H9 (cell line): ENCODE measurements around the gene TMC1. TPM values are rescaled to one million over a fixed set of nuclear protein-coding genes. Genes with fewer than 3 reads are reported as not detected.

Experiments used
- DNase-seq: peaks from one replicate; pipeline ENCODE4 v3.0.0-alpha.2; 2017
- H2AFZ ChIP-seq: one replicate; pipeline ENCODE4 v1.6.1; 2013; ENCODE audit warnings: mild to moderate bottlenecking, low read length, control low read depth, moderate library complexity
- H2AK5ac ChIP-seq: 2 replicates; pipeline ENCODE4 v1.6.1; 2013; ENCODE audit warnings: low read length, control low read depth, mixed read lengths; ENCODE audit not compliant: insufficient read length
- H2BK120ac ChIP-seq: one replicate; pipeline ENCODE4 v1.6.1; 2013; ENCODE audit warnings: low read depth, mild to moderate bottlenecking, low read length, control low read depth, inconsistent platforms; ENCODE audit not compliant: poor library complexity, severe bottlenecking
- H2BK12ac ChIP-seq: 2 replicates; pipeline ENCODE4 v1.6.1; 2013; ENCODE audit warnings: low read length, control low read depth, mixed read lengths, low read depth; ENCODE audit not compliant: insufficient read length
- H2BK15ac ChIP-seq: 2 replicates; pipeline ENCODE4 v1.6.1; 2013; ENCODE audit warnings: low read depth, low read length, control low read depth
- H2BK20ac ChIP-seq: one replicate; pipeline ENCODE4 v1.6.1; 2013; ENCODE audit warnings: low read depth, mild to moderate bottlenecking, low read length, control low read depth, inconsistent platforms; ENCODE audit not compliant: poor library complexity, severe bottlenecking
- H2BK5ac ChIP-seq: 2 replicates; pipeline ENCODE4 v1.6.1; 2013; ENCODE audit warnings: low read length, control low read depth, mixed read lengths; ENCODE audit not compliant: insufficient read length
- H3K14ac ChIP-seq: 2 replicates; pipeline ENCODE4 v1.6.1; 2013; ENCODE audit warnings: low read length, control low read depth; ENCODE audit not compliant: insufficient read depth
- H3K18ac ChIP-seq: 2 replicates; pipeline ENCODE4 v1.6.1; 2013; ENCODE audit warnings: low read depth, mild to moderate bottlenecking, mixed read lengths, low read length, control low read depth; ENCODE audit not compliant: insufficient read length
- H3K23ac ChIP-seq: 2 replicates; pipeline ENCODE4 v1.6.1; 2013; ENCODE audit warnings: low read length, control low read depth, mixed read lengths, low read depth; ENCODE audit not compliant: insufficient read length
- H3K23me2 ChIP-seq: 2 replicates; pipeline ENCODE4 v1.6.1; 2013; ENCODE audit warnings: low read depth, mild to moderate bottlenecking, mixed read lengths, low read length, control low read depth; ENCODE audit not compliant: insufficient read length, poor library complexity, severe bottlenecking
- H3K27ac ChIP-seq: 2 replicates; pipeline ENCODE4 v1.5.1; 2013; ENCODE audit warnings: low read length, control low read depth, mixed read lengths, low read depth; ENCODE audit not compliant: insufficient read length
- H3K27me3 ChIP-seq: 2 replicates; pipeline ENCODE4 v1.6.1; 2013; ENCODE audit warnings: low read length, control low read depth, inconsistent platforms; ENCODE audit not compliant: insufficient read depth
- H3K4ac ChIP-seq: 2 replicates; pipeline ENCODE4 v1.6.1; 2013; ENCODE audit warnings: low read depth, mild to moderate bottlenecking, control low read depth, inconsistent platforms, low read length, moderate library complexity
- H3K4me1 ChIP-seq: 2 replicates; pipeline ENCODE4 v1.6.1; 2013; ENCODE audit warnings: low read length, control low read depth, inconsistent platforms; ENCODE audit not compliant: insufficient read depth
- H3K4me2 ChIP-seq: 2 replicates; pipeline ENCODE4 v1.6.1; 2013; ENCODE audit warnings: low read length, control low read depth, mixed read lengths; ENCODE audit not compliant: insufficient read length, insufficient read depth
- H3K56ac ChIP-seq: 2 replicates; pipeline ENCODE4 v1.6.1; 2013; ENCODE audit warnings: low read depth, mild to moderate bottlenecking, mixed read lengths, low read length, control low read depth; ENCODE audit not compliant: insufficient read length
- H3K79me1 ChIP-seq: 2 replicates; pipeline ENCODE4 v1.6.1; 2013; ENCODE audit warnings: low read depth, mild to moderate bottlenecking, moderate library complexity, low read length, control low read depth, inconsistent platforms; ENCODE audit not compliant: insufficient read depth, poor library complexity, severe bottlenecking
- H3K79me2 ChIP-seq: 2 replicates; pipeline ENCODE4 v1.6.1; 2013; ENCODE audit warnings: low read length, control low read depth, inconsistent platforms; ENCODE audit not compliant: insufficient read depth
- H3K9ac ChIP-seq: 2 replicates; pipeline ENCODE4 v1.6.1; 2013; ENCODE audit warnings: low read length, control low read depth, mixed read lengths; ENCODE audit not compliant: insufficient read length; ENCODE audit errors: extremely low read depth
- H3K9me3 ChIP-seq: one replicate; pipeline ENCODE4 v1.6.1; 2013; ENCODE audit warnings: low read depth, low read length, inconsistent platforms; ENCODE audit not compliant: control insufficient read depth
- H3T11ph ChIP-seq: one replicate; pipeline ENCODE4 v1.6.1; 2013; ENCODE audit warnings: mild to moderate bottlenecking, low read length, control low read depth, inconsistent platforms
- H4K20me1 ChIP-seq: one replicate; pipeline ENCODE4 v1.6.1; 2013; ENCODE audit not compliant: control insufficient read depth, insufficient read length, insufficient read depth
- H4K5ac ChIP-seq: 2 replicates; pipeline ENCODE4 v1.6.1; 2013; ENCODE audit warnings: low read depth, mild to moderate bottlenecking, mixed read lengths, low read length, control low read depth; ENCODE audit not compliant: insufficient read length
- H4K8ac ChIP-seq: replicated peaks from 2 replicates; pipeline ENCODE4 v1.6.1; 2013; ENCODE audit warnings: low read length, control low read depth, mixed read lengths, low read depth; ENCODE audit not compliant: insufficient read length
- H4K91ac ChIP-seq: 2 replicates; pipeline ENCODE4 v1.6.1; 2013; ENCODE audit warnings: low read depth, mild to moderate bottlenecking, moderate library complexity, mixed read lengths, low read length, control low read depth; ENCODE audit not compliant: insufficient read length
- H3K27ac Mint-ChIP-seq, 3 experiments: 2 replicates in 2 of 3; 3 replicates in 1 of 3; pipeline ENCODE4 v1.8.0; 2020 to 2021; ENCODE audit warnings: mixed read lengths in 3 of 3, mild to moderate bottlenecking in 1 of 3, moderate library complexity in 1 of 3
- H3K27me3 Mint-ChIP-seq: 2 replicates; pipeline ENCODE4 v1.8.0; 2021; ENCODE audit warnings: low read depth, mild to moderate bottlenecking, moderate library complexity, mixed read lengths
- H3K36me3 Mint-ChIP-seq, 3 experiments: 2 replicates in 2 of 3; 3 replicates in 1 of 3; pipeline ENCODE4 v1.8.0; 2020 to 2021; ENCODE audit warnings: low read depth in 3 of 3, mixed read lengths in 3 of 3; ENCODE audit not compliant: insufficient read depth in 1 of 3
- H3K4me1 Mint-ChIP-seq, 2 experiments: 2 replicates each; pipeline ENCODE4 v1.8.0; 2020; ENCODE audit warnings: mixed read lengths in 2 of 2
- H3K4me3 Mint-ChIP-seq, 2 experiments: 2 replicates in 1 of 2; 3 replicates in 1 of 2; pipeline ENCODE4 v1.8.0; 2020 to 2021; ENCODE audit warnings: mild to moderate bottlenecking in 2 of 2, mixed read lengths in 2 of 2, moderate library complexity in 1 of 2
- H3K9me3 Mint-ChIP-seq, 2 experiments: 2 replicates in 1 of 2; 3 replicates in 1 of 2; pipeline ENCODE4 v1.8.0; 2020; ENCODE audit warnings: mild to moderate bottlenecking in 2 of 2, mixed read lengths in 2 of 2, moderate library complexity in 1 of 2
- CTCF ChIP-seq: fragments of 200-600 bp; sonication (generic); conservative IDR thresholded peaks from 3 replicates; pipeline ENCODE4 v1.8.0; 2021; ENCODE audit warnings: antibody characterized with exemption, mild to moderate bottlenecking
- WGBS: extraction: QIAGEN DNeasy Blood & Tissue Kit; methylation state at CpG from one replicate; pipeline ENCODE4 v1.1.7; 2013; ENCODE audit warnings: missing lambda C conversion rate, low lambda C conversion rate, mixed read lengths; ENCODE audit not compliant: insufficient read length; ENCODE audit errors: extremely low coverage; 5-methylcytosine and 5-hydroxymethylcytosine counted together
- total RNA-seq: library from RNA; stranded (reverse); gene quantifications from 2 replicates; pipeline ENCODE4 v1.2.1, GENCODE V29; 2021

TMC1 gene
- total RNA-seq, 1 experiment from 2014 or later, result 2.4 TPM

DNA sequence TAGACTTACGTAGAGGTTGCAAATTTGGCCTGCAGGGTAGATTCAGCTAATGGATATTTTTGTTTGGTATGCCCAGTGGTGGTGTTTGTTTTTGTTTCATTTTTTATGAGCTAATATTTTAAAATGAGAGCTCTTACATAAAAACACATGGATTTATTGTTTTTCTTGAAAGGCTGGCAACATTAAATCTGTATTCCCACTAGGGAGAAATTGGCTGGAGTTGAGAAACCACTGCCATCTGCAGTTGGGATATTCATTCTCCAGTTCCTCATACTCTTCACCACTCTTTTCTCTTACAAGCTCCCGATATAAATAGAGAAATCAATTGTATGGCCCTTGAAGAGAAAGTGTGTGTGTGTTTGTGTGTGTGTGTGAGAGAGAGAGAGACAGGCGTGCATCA lies 288.2 kb downstream of the TMC1 start:
- H4K5ac ChIP-seq, result no peak overlapping the region
- no peaks in the 10 kb centered on the region for H3K79me1 ChIP-seq
- H3K4me1 ChIP-seq, result no peaks in the 10 kb centered on the region
- no peaks in the 10 kb centered on the region for H3K27me3 ChIP-seq
- no peak overlapping the region for H3K18ac ChIP-seq
- no peak overlapping the region for H3K23ac ChIP-seq
- WGBS, result no CpG with 5 or more reads among the region's 3 CpGs
- H2BK20ac ChIP-seq, result no peak overlapping the region
- H3K27me3 Mint-ChIP-seq, result no peaks in the 10 kb centered on the region
- no peak overlapping the region for H4K8ac ChIP-seq
- H3T11ph ChIP-seq, result no peak overlapping the region
- H3K27ac Mint-ChIP-seq, result no peak overlapping the region; a peak in 1 of 7 replicates
- H3K9me3 Mint-ChIP-seq, result peaks cover 6 to 7% of the 10 kb centered on the region in 2 experiments; a peak in 4 of 5 replicates
- H3K27ac ChIP-seq, result no peak overlapping the region
- H4K20me1 ChIP-seq, result no peaks in the 10 kb centered on the region
- no peak overlapping the region for H4K91ac ChIP-seq
- no peaks in the 10 kb centered on the region for H3K4me1 Mint-ChIP-seq
- H3K9me3 ChIP-seq, result no peaks in the 10 kb centered on the region
- no peak overlapping the region for H2BK5ac ChIP-seq
- TF ChIP-seq CTCF, result no peak
- H3K14ac ChIP-seq, result no peak overlapping the region
- H2BK12ac ChIP-seq, result no peak overlapping the region
- no peak overlapping the region for H3K9ac ChIP-seq
- no peak overlapping the region for H2BK120ac ChIP-seq
- H3K36me3 Mint-ChIP-seq, result peaks cover 5 to 7% (median 6%) of the 10 kb centered on the region in 3 experiments; a peak in 6 of 7 replicates
- H3K4ac ChIP-seq, result no peak overlapping the region
- no peak overlapping the region; a peak in 1 of 5 replicates for H3K4me3 Mint-ChIP-seq
- H2BK15ac ChIP-seq, result no peak overlapping the region
- no peak for DNase-seq
- no peaks in the 10 kb centered on the region for H3K79me2 ChIP-seq
- H3K56ac ChIP-seq, result no peak overlapping the region
- H3K4me2 ChIP-seq, result no peak overlapping the region
- peak overlapping the region; percentile 66 for H2AFZ ChIP-seq
- H2AK5ac ChIP-seq, result no peak overlapping the region
- no peaks in the 10 kb centered on the region for H3K23me2 ChIP-seq
